Endothelial cell (in vitro differentiated cells): ENCODE results near the gene SLK. TPM values are rescaled to one million over a fixed set of nuclear protein-coding genes. Genes with fewer than 3 reads are reported as not detected.

Experiments used
- DNase-seq: peaks from one replicate; pipeline ENCODE4 v3.0.0; 2021; ENCODE audit warnings: low spot score
- H3K27ac Mint-ChIP-seq: one replicate; pipeline ENCODE4 v1.8.0; 2021; ENCODE audit warnings: mixed read lengths, inconsistent platforms; ENCODE audit not compliant: unreplicated experiment
- H3K27me3 Mint-ChIP-seq: one replicate; pipeline ENCODE4 v1.8.0; 2021; ENCODE audit warnings: mild to moderate bottlenecking, moderate library complexity, mixed read lengths, inconsistent platforms; ENCODE audit not compliant: unreplicated experiment
- H3K36me3 Mint-ChIP-seq: one replicate; pipeline ENCODE4 v1.8.0; 2021; ENCODE audit warnings: mild to moderate bottlenecking, low read depth, mixed read lengths, inconsistent platforms; ENCODE audit not compliant: unreplicated experiment
- H3K4me1 Mint-ChIP-seq: one replicate; pipeline ENCODE4 v1.8.0; 2021; ENCODE audit warnings: mild to moderate bottlenecking, mixed read lengths, inconsistent platforms; ENCODE audit not compliant: unreplicated experiment
- H3K4me3 Mint-ChIP-seq: one replicate; pipeline ENCODE4 v1.8.0; 2021; ENCODE audit warnings: mild to moderate bottlenecking, mixed read lengths, inconsistent platforms; ENCODE audit not compliant: unreplicated experiment
- H3K9me3 Mint-ChIP-seq: one replicate; pipeline ENCODE4 v1.8.0; 2021; ENCODE audit warnings: mixed read lengths, inconsistent platforms; ENCODE audit not compliant: unreplicated experiment
- total RNA-seq: library from RNA; stranded (reverse); fragmentation: NEBNext Ultra II Directional; extraction: Animal tissue kit (Norgen Biotek cat#: 25700); gene quantifications from one replicate; pipeline ENCODE4 v1.2.1, GENCODE V29; 2021; ENCODE audit not compliant: unreplicated experiment
- TF ChIP-seq, protein P1 (sequence below): fragments of 200-600 bp; sonication (generic); IDR thresholded peaks from one replicate; pipeline ENCODE4 v1.5.0; 2021; ENCODE audit warnings: antibody characterized with exemption; ENCODE audit not compliant: unreplicated experiment

Gene SLK
- total RNA-seq, 1 donor from 2014 or later, result 30.8 TPM

DNA sequence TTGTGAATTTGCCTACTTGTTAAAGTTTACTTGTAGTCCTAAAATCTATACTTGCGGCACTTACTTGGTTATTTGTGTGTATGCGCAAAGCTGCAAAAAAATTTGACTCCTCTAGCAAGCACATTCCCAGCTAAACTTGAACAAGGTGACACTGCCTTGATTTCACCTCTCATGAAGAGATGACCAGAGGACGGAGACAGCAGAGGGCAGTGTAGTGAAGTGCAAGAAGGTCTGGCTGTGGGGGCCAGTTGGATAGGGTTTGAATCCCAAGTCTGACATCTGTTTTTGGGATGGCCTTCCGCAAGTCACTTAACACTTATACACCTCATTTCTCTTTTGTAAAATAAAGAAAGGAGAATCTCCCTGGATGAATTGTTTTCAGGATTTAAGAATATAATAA is 15.7 kb downstream of the SLK start:
- Mint-ChIP-seq H3K27ac (no peak overlapping the region), H3K9me3 (no peaks in the 10 kb centered on the region), H3K36me3 (no peaks in the 10 kb centered on the region), H3K27me3 (no peaks in the 10 kb centered on the region), H3K4me1 (peaks cover 16% of the 10 kb centered on the region), H3K4me3 (no peak overlapping the region)
- TF ChIP-seq, protein P1, sequence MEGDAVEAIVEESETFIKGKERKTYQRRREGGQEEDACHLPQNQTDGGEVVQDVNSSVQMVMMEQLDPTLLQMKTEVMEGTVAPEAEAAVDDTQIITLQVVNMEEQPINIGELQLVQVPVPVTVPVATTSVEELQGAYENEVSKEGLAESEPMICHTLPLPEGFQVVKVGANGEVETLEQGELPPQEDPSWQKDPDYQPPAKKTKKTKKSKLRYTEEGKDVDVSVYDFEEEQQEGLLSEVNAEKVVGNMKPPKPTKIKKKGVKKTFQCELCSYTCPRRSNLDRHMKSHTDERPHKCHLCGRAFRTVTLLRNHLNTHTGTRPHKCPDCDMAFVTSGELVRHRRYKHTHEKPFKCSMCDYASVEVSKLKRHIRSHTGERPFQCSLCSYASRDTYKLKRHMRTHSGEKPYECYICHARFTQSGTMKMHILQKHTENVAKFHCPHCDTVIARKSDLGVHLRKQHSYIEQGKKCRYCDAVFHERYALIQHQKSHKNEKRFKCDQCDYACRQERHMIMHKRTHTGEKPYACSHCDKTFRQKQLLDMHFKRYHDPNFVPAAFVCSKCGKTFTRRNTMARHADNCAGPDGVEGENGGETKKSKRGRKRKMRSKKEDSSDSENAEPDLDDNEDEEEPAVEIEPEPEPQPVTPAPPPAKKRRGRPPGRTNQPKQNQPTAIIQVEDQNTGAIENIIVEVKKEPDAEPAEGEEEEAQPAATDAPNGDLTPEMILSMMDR, result no peak
- DNase-seq, result peak; percentile 43

DNA sequence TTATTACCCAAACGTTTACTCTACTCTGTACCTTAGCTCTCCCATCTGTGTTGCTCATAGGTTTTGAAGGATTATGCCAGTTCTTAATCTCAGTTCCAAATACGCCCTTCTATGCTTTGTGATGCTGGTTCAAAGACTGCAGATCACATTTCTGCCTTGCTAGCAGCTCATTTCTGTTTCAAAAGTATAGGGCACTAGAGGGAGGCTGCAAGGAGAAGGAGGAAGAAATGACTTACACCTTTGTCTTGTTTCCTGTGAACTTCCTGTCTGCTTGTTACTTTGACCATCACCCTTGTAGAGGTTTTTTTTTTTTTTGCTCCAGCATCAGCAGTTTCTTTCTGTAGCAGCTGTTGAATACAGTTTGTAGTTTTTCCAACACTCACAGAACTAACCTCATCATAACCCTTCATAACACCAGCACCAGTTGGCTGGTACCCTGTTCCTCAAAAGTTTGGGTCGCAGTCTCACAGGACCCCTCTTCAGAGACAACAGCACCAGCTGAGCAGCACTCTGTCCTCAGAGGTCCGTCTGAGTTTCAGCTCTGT is 16.5 kb downstream of the SLK start:
- Mint-ChIP-seq H3K27me3 (no peaks in the 10 kb centered on the region), H3K4me3 (no peak overlapping the region), H3K36me3 (no peaks in the 10 kb centered on the region), H3K4me1 (peaks cover 16% of the 10 kb centered on the region), H3K9me3 (no peaks in the 10 kb centered on the region), H3K27ac (peak overlapping the region; percentile 75)
- no peak for DNase-seq
- TF ChIP-seq, protein P1, result no peak

DNA sequence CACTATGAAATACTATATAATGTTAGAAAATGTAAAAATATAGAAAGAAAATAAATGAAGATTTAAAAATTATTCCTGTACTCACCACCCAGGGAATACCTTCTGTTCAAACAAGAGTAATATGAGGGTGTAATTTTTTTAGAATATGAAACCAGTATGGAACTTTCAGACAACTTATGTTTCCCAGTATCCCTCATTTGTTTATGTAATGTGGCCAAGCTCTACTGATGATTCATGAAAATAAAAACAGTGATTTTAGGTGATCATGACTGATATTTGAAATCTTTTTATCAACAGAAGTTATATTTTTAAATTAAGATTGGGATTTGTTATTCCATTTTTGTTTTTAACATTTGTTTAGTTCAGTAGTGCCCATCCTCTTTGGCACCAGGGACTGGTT is 18.8 kb downstream of the SLK start:
- Mint-ChIP-seq H3K27me3 (no peaks in the 10 kb centered on the region), H3K9me3 (no peaks in the 10 kb centered on the region), H3K4me3 (no peak overlapping the region), H3K4me1 (peaks cover 14% of the 10 kb centered on the region), H3K36me3 (no peaks in the 10 kb centered on the region), H3K27ac (no peak overlapping the region)
- TF ChIP-seq, protein P1, result no peak
- DNase-seq, result no peak

DNA sequence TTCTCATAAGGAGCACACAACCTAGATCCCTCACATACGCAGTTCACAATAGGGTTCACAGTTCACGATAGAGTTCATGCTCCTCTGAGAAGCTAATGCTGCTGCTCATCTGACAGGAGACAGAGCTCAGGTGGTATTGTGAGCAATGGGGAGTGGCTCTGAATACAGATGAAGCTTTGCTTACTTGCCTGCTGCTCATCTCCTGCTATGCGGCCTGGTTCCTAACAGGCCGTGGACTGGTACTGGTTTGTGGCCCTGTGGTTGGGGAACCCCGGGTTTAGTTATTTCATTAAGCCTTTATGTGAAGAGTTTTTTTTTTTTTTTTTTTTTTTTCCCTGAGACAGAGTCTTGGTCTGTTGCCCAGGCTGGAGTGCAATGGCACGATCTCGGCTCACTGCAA is 19.4 kb downstream of the SLK start:
- TF ChIP-seq, protein P1, result no peak
- H3K4me3 Mint-ChIP-seq, result no peak overlapping the region
- no peaks in the 10 kb centered on the region for H3K27me3 Mint-ChIP-seq
- no peaks in the 10 kb centered on the region for H3K9me3 Mint-ChIP-seq
- DNase-seq, result no peak
- H3K4me1 Mint-ChIP-seq, result peaks cover 14% of the 10 kb centered on the region
- no peak overlapping the region for H3K27ac Mint-ChIP-seq
- H3K36me3 Mint-ChIP-seq, result no peaks in the 10 kb centered on the region

DNA sequence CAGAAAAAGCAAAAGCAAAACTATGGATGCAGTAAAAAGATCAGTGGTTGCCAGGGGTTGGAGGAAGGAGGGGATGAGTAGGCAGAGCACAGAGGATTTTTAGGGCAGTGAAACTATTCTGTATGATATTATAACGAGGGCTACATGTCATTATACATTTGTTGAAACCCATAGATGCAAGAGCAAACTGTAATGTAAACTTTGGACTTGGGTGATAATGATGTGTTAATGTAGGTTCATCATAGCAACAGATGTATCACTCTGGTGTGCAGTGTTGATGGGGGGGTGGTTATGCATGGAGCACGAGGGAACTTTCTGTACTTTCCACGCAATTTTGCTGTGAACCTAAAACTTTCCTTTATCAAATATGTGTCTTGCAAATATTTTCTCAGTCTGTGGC is 23.2 kb downstream of the SLK start:
- DNase-seq, result no peak
- TF ChIP-seq, protein P1, result no peak
- Mint-ChIP-seq H3K4me3 (no peak overlapping the region), H3K27ac (no peak overlapping the region), H3K36me3 (no peaks in the 10 kb centered on the region), H3K27me3 (no peaks in the 10 kb centered on the region), H3K4me1 (no peaks in the 10 kb centered on the region), H3K9me3 (no peaks in the 10 kb centered on the region)
